Pancreas (tissue), 10 donors: ENCODE measurements around the gene GFY. TPM values are rescaled to one million over a fixed set of nuclear protein-coding genes. Genes with fewer than 3 reads are reported as not detected.
A peak's percentile ranks its signal among the peaks of the same experiment; 100 is the strongest.

Experiments
- ATAC-seq, 4 donors: fragments of 200-7000 bp; cut with Tn5 transposase; one replicate each; pipeline versions ENCODE4 v1.8.0 to v1.9.1; 2020; ENCODE audit warnings: mild to moderate bottlenecking in 4 of 4, moderate library complexity in 4 of 4
- DNase-seq, 6 donors: peaks; one replicate each; pipeline ENCODE4 v3.0.0-alpha.2; 2020
- FAIRE-seq: peaks from 2 replicates; lab custom pipeline; 2012; peaks lifted over from hg19 to GRCh38; lab: Jason Lieb, UNC
- H3K27ac ChIP-seq, 4 donors: fragments of 200-600 bp; sonication (generic); 1 replicate in 3 of 4; 2 replicates in 1 of 4; pipeline versions ENCODE4 v1.5.0 to v1.8.0; 2020
- H3K27me3 ChIP-seq, 4 donors: fragments of 200-600 bp; one replicate each; pipeline ENCODE4 v1.8.0; 2021
- H3K36me3 ChIP-seq, 3 donors: fragments of 200-600 bp; sonication (generic) in 1 of 3; one replicate each; pipeline versions ENCODE4 v1.5.0 to v1.8.0; 2020 to 2021
- H3K4me1 ChIP-seq, 3 donors: fragments of 200-600 bp; one replicate each; pipeline ENCODE4 v1.8.0; 2021
- H3K4me3 ChIP-seq, 4 donors: fragments of 200-600 bp; sonication (generic) in 2 of 4; one replicate each; pipeline versions ENCODE4 v1.5.0 to v1.8.0; 2020 to 2021
- H3K9me3 ChIP-seq, 4 donors: fragments of 200-600 bp; one replicate each; pipeline ENCODE4 v1.8.0; 2021
- CTCF ChIP-seq, 4 donors: fragments of 200-600 bp; sonication (generic) in 3 of 4; IDR thresholded peaks; one replicate each; pipeline versions ENCODE4 v1.5.0 to v1.8.0; 2021; ENCODE audit warnings: antibody characterized with exemption in 4 of 4
- WGBS, 2 donors: extraction: QIAGEN DNeasy Blood & Tissue Kit; methylation state at CpG; one replicate each; pipeline ENCODE4 v1.1.7; 2013; 5-methylcytosine and 5-hydroxymethylcytosine counted together
- intact Hi-C, 3 donors: fragments of 100-400 bp; cut with DNase I; formaldehyde crosslinking; loops; one replicate each; pipeline versions ENCODE4 v1.11.1 to v1.14.2; 2022
- polyA plus RNA-seq, 2 donors: library from polyadenylated mRNA; stranded (reverse); fragments of 200-250 nt; gene quantifications; one replicate each; pipeline ENCODE4 v1.2.3, GENCODE V29; 2013
- total RNA-seq, 6 donors: library from RNA; stranded (reverse); fragmentation: NEBNext Ultra II Directional in 4 of 6; extraction: Animal tissue kit (Norgen Biotek cat#: 25700) in 4 of 6; gene quantifications; one replicate each; pipeline versions ENCODE4 v1.2.1 to v1.2.4, GENCODE V29; 2021 to 2023
- donor health status: healthy with polysubstance abuse.
- donor health status: DM: no; HTN: no; CAD: no; lungs with moderate emphysema.
- donor health status: DM: no; HTN: no; CAD: no.
- donor health status: control.
- donor health status: control.
- donor health status: Bipolar disorder and iron deficiency.
- donor health status: DM: yes; HTN: yes; CAD: no.
- donor health status: DM: no; HTN: no; CAD: no.
- donor health status: DM: no; HTN: no; CAD: no.
- donor health status: DM: yes; HTN: yes; CAD: no.

Gene GFY
- total and polyA plus RNA-seq, 8 donors: not detected

GRCh38 chr19:49422407-49423070, 2.6 kb upstream of the GFY start:
- intact Hi-C loops: no loop called here
- H3K4me3 ChIP-seq: peak overlapping the region in 1 of 4 donors; percentile 22
- peaks cover 0 to 39% (median 11%) of the 10 kb centered on the region in 4 donors for H3K27me3 ChIP-seq
- peak in 3 of 4 donors; percentile 18 to 26 (median 21) for TF ChIP-seq CTCF (IDR thresholded peaks at IDR 0.05)
- no peaks in the 10 kb centered on the region for H3K36me3 ChIP-seq
- H3K4me1 ChIP-seq: no peaks in the 10 kb centered on the region
- ATAC-seq: peak; percentile 39 to 76 (median 65)
- H3K9me3 ChIP-seq: no peaks in the 10 kb centered on the region
- no peak overlapping the region for H3K27ac ChIP-seq
- 3% methylated on average over 52 to 58 of the region's 58 CpGs for WGBS, 2 donors
- DNase-seq: peak in 1 of 6 donors; percentile 73
- no peak for FAIRE-seq

GRCh38 chr19:49423071-49423984, 1.9 kb upstream of the GFY start, which contains the start of gene PTH2:
TSS of gene PTH2 (minus strand) at chr19:49423441. CDS start at chr19:49423339, 102 bp downstream.
- H3K27ac ChIP-seq: no peak within 1 kb of the TSS
- FAIRE-seq (no peak), ATAC-seq (no peak), DNase-seq (no peak)
- 10 to 12% methylated on average over 41 to 42 of the region's 42 CpGs for WGBS, 2 donors
- peak within 1 kb of the TSS in 1 of 4 donors; percentile 22 for H3K4me3 ChIP-seq
- H3K36me3 ChIP-seq: no peaks in the 10 kb centered on the region
- intact Hi-C loops: no loop called here
- peaks cover 0 to 47% (median 11%) of the 10 kb centered on the region in 4 donors for H3K27me3 ChIP-seq
- H3K9me3 ChIP-seq: no peaks in the 10 kb centered on the region
- no peak for TF ChIP-seq CTCF (IDR thresholded peaks at IDR 0.05)
- peaks cover 0 to 6% (median 0%) of the 10 kb centered on the region in 3 donors for H3K4me1 ChIP-seq

- H3K9me3 ChIP-seq: no peaks in the 10 kb centered on the region
- TF ChIP-seq CTCF (IDR thresholded peaks at IDR 0.05): no peak
- peaks cover 0 to 6% (median 0%) of the 10 kb centered on the region in 3 donors for H3K4me1 ChIP-seq
- H3K36me3 ChIP-seq: no peaks in the 10 kb centered on the region
- no peak overlapping the region for H3K4me3 ChIP-seq
- WGBS, 2 donors: 16 to 18% methylated on average over 3 of the region's 3 CpGs
- FAIRE-seq: no peak
- no peak for ATAC-seq
- H3K27me3 ChIP-seq: peaks cover 0 to 51% (median 11%) of the 10 kb centered on the region in 4 donors
- intact Hi-C loops: no loop called here
- no peak overlapping the region for H3K27ac ChIP-seq
- no peak for DNase-seq
Measured at GRCh38 chr19:49423985-49424303, 1.2 kb upstream of the GFY start.

- no peak overlapping the region for H3K27ac ChIP-seq
- peaks cover 0 to 55% (median 10%) of the 10 kb centered on the region in 4 donors for H3K27me3 ChIP-seq
- intact Hi-C loops: no loop called here
- DNase-seq (peak in 1 of 6 donors; percentile 49), FAIRE-seq (no peak), ATAC-seq (no peak)
- no peaks in the 10 kb centered on the region for H3K9me3 ChIP-seq
- no peaks in the 10 kb centered on the region for H3K36me3 ChIP-seq
- H3K4me3 ChIP-seq: no peak overlapping the region
- 6% methylated on average over 29 to 30 of the region's 30 CpGs for WGBS, 2 donors
- no peak for TF ChIP-seq CTCF (IDR thresholded peaks at IDR 0.05)
- H3K4me1 ChIP-seq: peaks cover 0 to 6% (median 0%) of the 10 kb centered on the region in 3 donors
Measured at GRCh38 chr19:49425922-49426592, 869 bp downstream of the GFY start.
